AG10803 (cell line): Measurements from ENCODE around the gene LALBA.

ENCODE experiments used
- DNase-seq: peaks from one replicate; pipeline ENCODE4 v3.0.0; 2010; ENCODE audit warnings: low read depth
- H3K4me3 ChIP-seq: 2 replicates; pipeline ENCODE4 v1.5.1; 2011; ENCODE audit warnings: mild to moderate bottlenecking, low read length, control low read depth
- TF ChIP-seq, protein P1 (sequence below): conservative IDR thresholded peaks from 2 replicates; pipeline ENCODE4 v1.5.1; 2011; ENCODE audit warnings: mild to moderate bottlenecking, low read length, control low read depth, inconsistent platforms

Gene LALBA

GRCh38 chr12:48592591-48593086 lies 22.8 kb upstream of the LALBA start:
- no peak overlapping the region for H3K4me3 ChIP-seq
- TF ChIP-seq, protein P1, sequence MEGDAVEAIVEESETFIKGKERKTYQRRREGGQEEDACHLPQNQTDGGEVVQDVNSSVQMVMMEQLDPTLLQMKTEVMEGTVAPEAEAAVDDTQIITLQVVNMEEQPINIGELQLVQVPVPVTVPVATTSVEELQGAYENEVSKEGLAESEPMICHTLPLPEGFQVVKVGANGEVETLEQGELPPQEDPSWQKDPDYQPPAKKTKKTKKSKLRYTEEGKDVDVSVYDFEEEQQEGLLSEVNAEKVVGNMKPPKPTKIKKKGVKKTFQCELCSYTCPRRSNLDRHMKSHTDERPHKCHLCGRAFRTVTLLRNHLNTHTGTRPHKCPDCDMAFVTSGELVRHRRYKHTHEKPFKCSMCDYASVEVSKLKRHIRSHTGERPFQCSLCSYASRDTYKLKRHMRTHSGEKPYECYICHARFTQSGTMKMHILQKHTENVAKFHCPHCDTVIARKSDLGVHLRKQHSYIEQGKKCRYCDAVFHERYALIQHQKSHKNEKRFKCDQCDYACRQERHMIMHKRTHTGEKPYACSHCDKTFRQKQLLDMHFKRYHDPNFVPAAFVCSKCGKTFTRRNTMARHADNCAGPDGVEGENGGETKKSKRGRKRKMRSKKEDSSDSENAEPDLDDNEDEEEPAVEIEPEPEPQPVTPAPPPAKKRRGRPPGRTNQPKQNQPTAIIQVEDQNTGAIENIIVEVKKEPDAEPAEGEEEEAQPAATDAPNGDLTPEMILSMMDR = no peak
- no peak for DNase-seq

DNA sequence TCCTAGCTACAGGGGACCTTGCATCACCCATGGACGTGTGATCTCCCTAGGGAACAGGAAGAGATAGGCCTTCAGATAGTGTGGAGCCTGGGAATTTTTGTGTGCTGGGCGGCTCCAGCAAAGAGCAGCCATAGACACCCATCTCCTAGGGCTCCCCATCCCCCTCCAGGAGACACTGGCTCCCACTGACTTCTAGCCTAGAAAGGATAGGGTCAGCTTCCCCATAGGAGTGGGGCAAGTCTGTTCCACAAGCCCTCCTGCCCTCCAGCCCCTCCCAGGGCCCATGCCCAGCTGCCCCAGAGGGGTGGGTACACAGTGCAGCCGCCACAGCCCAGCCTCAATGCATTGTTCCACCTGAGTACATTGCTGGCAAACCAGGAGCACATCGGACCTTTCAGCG lies 16.5 kb upstream of the LALBA start:
- no peak for DNase-seq
- H3K4me3 ChIP-seq = no peak overlapping the region
- TF ChIP-seq, protein P1 = no peak

GRCh38 chr12:48583728-48584127 lies 13.9 kb upstream of the LALBA start:
- TF ChIP-seq, protein P1 = no peak
- no peak overlapping the region for H3K4me3 ChIP-seq
- no peak for DNase-seq

DNA sequence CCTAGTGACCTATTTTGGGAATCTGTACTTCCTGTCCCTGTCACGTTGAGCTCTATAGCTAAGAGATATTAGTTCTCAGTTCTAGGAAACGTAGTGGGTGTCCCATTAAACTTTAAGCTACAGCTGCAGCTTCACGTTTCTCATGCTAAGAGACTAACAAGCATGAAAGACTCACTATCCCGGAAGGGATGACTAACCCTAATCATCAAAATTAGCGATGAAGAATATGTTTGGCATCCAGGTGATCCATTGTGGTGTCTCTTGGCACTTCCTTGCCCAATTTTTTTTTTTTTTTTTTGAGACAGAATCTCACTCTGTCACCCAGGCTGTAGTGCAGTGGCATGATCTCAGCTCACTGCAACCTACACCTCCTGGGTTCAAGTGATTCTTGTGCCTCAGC lies 11.0 kb upstream of the LALBA start:
- TF ChIP-seq, protein P1 = no peak
- no peak overlapping the region for H3K4me3 ChIP-seq
- no peak for DNase-seq

- TF ChIP-seq, protein P1 = no peak
- no peak for DNase-seq
- no peak overlapping the region for H3K4me3 ChIP-seq
These were observed 2.5 kb upstream of the LALBA start for GRCh38 chr12:48572326-48572725.

DNA sequence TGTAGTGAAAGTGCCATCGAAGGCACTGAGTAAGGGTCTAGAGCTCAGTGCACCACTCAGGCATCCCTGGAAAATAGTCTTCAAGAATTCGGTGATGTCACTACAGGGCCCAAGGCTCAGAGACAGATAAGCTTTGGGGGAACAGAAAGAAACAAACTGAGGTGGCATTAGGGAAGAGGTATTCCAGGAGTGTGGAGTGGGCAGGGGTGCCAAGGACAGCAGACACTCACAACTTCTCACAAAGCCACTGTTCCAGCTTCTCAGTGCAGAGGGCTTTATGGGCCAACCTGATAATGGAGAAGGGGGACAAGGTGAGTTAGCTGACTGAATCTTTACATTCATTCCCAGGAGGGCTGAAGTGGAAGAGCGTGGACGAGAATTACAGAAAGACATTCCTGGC lies 2.1 kb downstream of the LALBA start:
- TF ChIP-seq, protein P1 = no peak
- DNase-seq = no peak
- no peak overlapping the region for H3K4me3 ChIP-seq

- no peak overlapping the region for H3K4me3 ChIP-seq
- no peak for DNase-seq
- TF ChIP-seq, protein P1 = no peak
These were observed 11.9 kb downstream of the LALBA start for GRCh38 chr12:48557919-48558318.
